Suppressor macrophage treated with lipopolysaccharide for 4 hours (primary cell): Measurements from ENCODE around the gene JAZF1.
A peak's percentile ranks its signal among the peaks of the same experiment; 100 is the strongest.
"Not testable (repeated sequence)": the region's sequence is repeated elsewhere in the genome, so short reads cannot be mapped to it uniquely, and the experiment has no call there.

Source experiments
- DNase-seq: peaks from one replicate; pipeline ENCODE4 v3.0.0-alpha.2; 2020

JAZF1 gene

GRCh38 chr7:28032738-28033380 is 147.7 kb downstream of the JAZF1 start:
- no peak for DNase-seq

- DNase-seq = no peak
Measured at GRCh38 chr7:28029051-28029450, 151.5 kb downstream of the JAZF1 start.

- no peak for DNase-seq
Measured at GRCh38 chr7:28028471-28028870, 152.1 kb downstream of the JAZF1 start.

- DNase-seq = no peak
Measured at GRCh38 chr7:28026237-28026636, 154.4 kb downstream of the JAZF1 start.

- DNase-seq = peak; percentile 3
Measured at GRCh38 chr7:28024786-28025334, 155.7 kb downstream of the JAZF1 start.

GRCh38 chr7:28020302-28020940 is 160.2 kb downstream of the JAZF1 start:
- peak; percentile 70 for DNase-seq

GRCh38 chr7:28018856-28019465 is 161.6 kb downstream of the JAZF1 start:
- DNase-seq = no peak

- DNase-seq = no peak
Measured at GRCh38 chr7:28018446-28018845, 162.1 kb downstream of the JAZF1 start.

GRCh38 chr7:28018020-28018419 is 162.6 kb downstream of the JAZF1 start:
- DNase-seq = no peak

- DNase-seq = no peak
Measured at GRCh38 chr7:28017372-28017771, 163.2 kb downstream of the JAZF1 start.

GRCh38 chr7:28016297-28016696 is 164.3 kb downstream of the JAZF1 start:
- DNase-seq = no peak

- DNase-seq = no peak
Measured at GRCh38 chr7:28015169-28015568, 165.4 kb downstream of the JAZF1 start.

- not testable (repeated sequence) for DNase-seq
Measured at GRCh38 chr7:28014340-28014739, 166.3 kb downstream of the JAZF1 start.

- DNase-seq = no peak
Measured at GRCh38 chr7:28013441-28013840, 167.2 kb downstream of the JAZF1 start.

GRCh38 chr7:28013019-28013418 is 167.6 kb downstream of the JAZF1 start:
- DNase-seq = no peak

- DNase-seq = no peak
Measured at GRCh38 chr7:28008911-28009310, 171.7 kb downstream of the JAZF1 start.

GRCh38 chr7:28008171-28008570 is 172.4 kb downstream of the JAZF1 start:
- no peak for DNase-seq

GRCh38 chr7:28006491-28006890 is 174.1 kb downstream of the JAZF1 start:
- no peak for DNase-seq

- DNase-seq = no peak
Measured at GRCh38 chr7:28005847-28006231, 174.8 kb downstream of the JAZF1 start.

- DNase-seq = no peak
Measured at GRCh38 chr7:28005075-28005846, 175.3 kb downstream of the JAZF1 start.

GRCh38 chr7:28003408-28003807 is 177.2 kb downstream of the JAZF1 start:
- no peak for DNase-seq

- DNase-seq = no peak
Measured at GRCh38 chr7:28002638-28003037, 178.0 kb downstream of the JAZF1 start.

GRCh38 chr7:28001896-28002295 is 178.7 kb downstream of the JAZF1 start:
- no peak for DNase-seq
